A549 (cell line): ENCODE measurements around the gene NALCN. TPM values are rescaled to one million over a fixed set of nuclear protein-coding genes. Genes with fewer than 3 reads are reported as not detected.

Experiments
- ATAC-seq, 2 experiments: fragments of 200-7000 bp in 1 of 2; fragments of >200 bp in 1 of 2; cut with Nextera tagmentation in 1 of 2; cut with Tn5 transposase in 1 of 2; 3 replicates each; pipeline versions ENCODE4 v1.8.0 to v1.9.1; 2018 to 2020; ENCODE audit warnings: mild to moderate bottlenecking in 1 of 2, moderate library complexity in 1 of 2
- CTCF ChIA-PET: fragments of 300-600 bp; sonication (Branson Sonifier 250); formaldehyde crosslinking; extraction: SDS; loops from one replicate; lab custom pipeline; 2021; ENCODE audit warnings: antibody characterized with exemption, inconsistent platforms; lab: Yijun Ruan, JAX
- POLR2A ChIA-PET: fragments of 350-600 bp; formaldehyde crosslinking; extraction: SDS; loops from one replicate; lab custom pipeline; 2021; ENCODE audit warnings: antibody characterized with exemption, inconsistent platforms; lab: Yijun Ruan, JAX
- DNase-seq, 2 experiments: peaks; one replicate each; pipeline versions ENCODE4 v3.0.0 to v3.0.0-alpha.2; 2011 to 2016; ENCODE audit warnings: low read depth in 1 of 2, low spot score in 1 of 2
- FAIRE-seq: peaks from 2 replicates; lab custom pipeline; 2011; peaks lifted over from hg19 to GRCh38; lab: Jason Lieb, UNC
- H3K27ac ChIP-seq, 2 experiments: fragments of >200 bp; sonication (Bioruptor Twin); formaldehyde crosslinking; 3 replicates each; pipeline ENCODE4 v1.5.1; 2016 to 2017
- H3K4me1 ChIP-seq: fragments of >200 bp; sonication (Bioruptor Twin); formaldehyde crosslinking; 3 replicates; pipeline ENCODE4 v1.6.1; 2016
- H3K4me2 ChIP-seq: fragments of >200 bp; sonication (Bioruptor Twin); formaldehyde crosslinking; 3 replicates; pipeline ENCODE4 v1.6.1; 2016
- H3K4me3 ChIP-seq: fragments of >200 bp; sonication (Bioruptor Twin); formaldehyde crosslinking; 3 replicates; pipeline ENCODE4 v1.5.1; 2016
- H3K9me3 ChIP-seq: fragments of >200 bp; sonication (Bioruptor Twin); formaldehyde crosslinking; 3 replicates; pipeline ENCODE4 v1.6.1; 2016
- BCL3 ChIP-seq: fragments of >200 bp; sonication (Bioruptor Twin); formaldehyde crosslinking; IDR thresholded peaks from 3 replicates; pipeline ENCODE4 v1.6.1; 2016
- CTCF ChIP-seq: fragments of >200 bp; sonication (Bioruptor Twin); formaldehyde crosslinking; IDR thresholded peaks from 3 replicates; pipeline ENCODE4 v1.5.1; 2016
- E2F6 ChIP-seq: IDR thresholded peaks from 2 replicates; pipeline ENCODE4 v1.6.1; 2012; ENCODE audit warnings: low read depth, borderline replicate concordance
- EHF ChIP-seq: fragments of 250-450 bp; sonication (Bioruptor Pico); IDR thresholded peaks from 2 replicates; pipeline ENCODE4 v1.5.0; 2020; ENCODE audit warnings: mild to moderate bottlenecking
- HOXB13 ChIP-seq: fragments of 250-450 bp; sonication (Bioruptor Pico); IDR thresholded peaks from 2 replicates; pipeline ENCODE4 v1.5.0; 2020; ENCODE audit warnings: low read depth, mild to moderate bottlenecking, moderate library complexity
- MAFK ChIP-seq: fragments of 450-650 bp; IDR thresholded peaks from 2 replicates; pipeline ENCODE4 v1.6.1; 2014; ENCODE audit not compliant: partially characterized antibody
- MAX ChIP-seq: IDR thresholded peaks from 2 replicates; pipeline ENCODE4 v1.6.1; 2012
- MAZ ChIP-seq: fragments of 150-350 bp; IDR thresholded peaks from 2 replicates; pipeline ENCODE4 v1.6.1; 2014; ENCODE audit warnings: antibody characterized with exemption, low read depth, low read length, borderline replicate concordance
- MYC ChIP-seq: IDR thresholded peaks from 2 replicates; pipeline ENCODE4 v1.6.1; 2012; ENCODE audit warnings: mild to moderate bottlenecking, inconsistent platforms, low read length, improper control_type of control experiment, borderline replicate concordance
- NFE2L2 ChIP-seq: fragments of 150-350 bp; conservative IDR thresholded peaks from 2 replicates; pipeline ENCODE4 v1.6.1; 2014; ENCODE audit warnings: low read length
- NR3C1 ChIP-seq: fragments of >200 bp; sonication (Bioruptor Twin); formaldehyde crosslinking; IDR thresholded peaks from 3 replicates; pipeline ENCODE4 v1.6.1; 2017
- PBX3 ChIP-seq: IDR thresholded peaks from 2 replicates; pipeline ENCODE4 v1.6.1; 2012
- POLR2A ChIP-seq: IDR thresholded peaks from 2 replicates; pipeline ENCODE4 v1.6.1; 2012; ENCODE audit warnings: mild to moderate bottlenecking, low read length
- POLR2AphosphoS2 ChIP-seq: conservative IDR thresholded peaks from 2 replicates; pipeline ENCODE4 v1.6.1; 2012; ENCODE audit warnings: low read length, improper control_type of control experiment, inconsistent platforms
- RAD21 ChIP-seq, 2 experiments: fragments of >200 bp in 1 of 2; sonication (Bioruptor Twin) in 1 of 2; formaldehyde crosslinking in 1 of 2; IDR thresholded peaks in 1 of 2; conservative IDR thresholded peaks in 1 of 2; 2 replicates in 1 of 2; 3 replicates in 1 of 2; pipeline ENCODE4 v1.6.1; 2012 to 2018; ENCODE audit warnings: inconsistent platforms in 1 of 2
- REST ChIP-seq: fragments of 200-600 bp; sonication (generic); IDR thresholded peaks from 2 replicates; pipeline ENCODE4 v1.6.1; 2016; ENCODE audit warnings: antibody characterized with exemption, mild to moderate bottlenecking, moderate library complexity
- ZC3H11A ChIP-seq: fragments of 450-650 bp; IDR thresholded peaks from 2 replicates; pipeline ENCODE4 v1.6.1; 2014; ENCODE audit warnings: antibody characterized with exemption, mild to moderate bottlenecking
- ZNF302 ChIP-seq: fragments of 250-450 bp; sonication (Bioruptor Pico); IDR thresholded peaks from 2 replicates; pipeline ENCODE4 v1.9.0; 2021; ENCODE audit warnings: inconsistent platforms, mild to moderate bottlenecking, moderate library complexity
- WGBS: methylation state at CpG from one replicate; pipeline ENCODE4 v1.1.6; 2017; ENCODE audit errors: missing lambda C conversion rate; 5-methylcytosine and 5-hydroxymethylcytosine counted together
- polyA plus RNA-seq, 4 experiments: library from polyadenylated mRNA; depleted of rRNA in 3 of 4; stranded (reverse); fragments of >200 nt; fragmentation: RNase III in 1 of 4; extraction: RNeasy Plus Mini Kit Qiagen cat#74134 plus additional on column Dnase treatment in 1 of 4; gene quantifications; 2 replicates in 3 of 4; 3 replicates in 1 of 4; pipeline ENCODE4 v1.2.3, GENCODE V29; 2011 to 2017

Gene NALCN
- polyA plus RNA-seq, 2 of the 4 experiments (the other 2 are of a cell fraction): 1.8 to 4.9 TPM

- FAIRE-seq: no peak
- H3K27ac ChIP-seq: no peak overlapping the region
- peak in 1 of 2 experiments; percentile 55; a peak in 3 of 6 replicates for ATAC-seq
- no peak overlapping the region for H3K4me2 ChIP-seq
- ChIA-PET POLR2A (no interaction called here), CTCF (no interaction called here)
- no peaks in the 10 kb centered on the region for H3K4me1 ChIP-seq
- TF ChIP-seq EHF (CRISPR knock-in tag) (no peak), MYC (no peak), MAFK (no peak), RAD21 (conservative IDR thresholded peaks at IDR 0.05 in 1 of 2, IDR thresholded peaks at IDR 0.05 in 1 of 2) (no peak), NR3C1 (no peak), E2F6 (no peak), PBX3 (no peak), REST (no peak), ZC3H11A (no peak), CTCF (no peak), POLR2AphosphoS2 (no peak)
- DNase-seq: no peak
- H3K9me3 ChIP-seq: no peaks in the 10 kb centered on the region
- no peak overlapping the region for H3K4me3 ChIP-seq
Observed at GRCh38 chr13:101433895-101434294, 17.6 kb upstream of the NALCN start.

GRCh38 chr13:101429733-101430132, 13.4 kb upstream of the NALCN start:
- WGBS: 89% methylated on average over 3 of the region's 3 CpGs
- no peaks in the 10 kb centered on the region for H3K4me1 ChIP-seq
- no peak overlapping the region for H3K4me3 ChIP-seq
- no peak for FAIRE-seq
- CTCF ChIA-PET: no interaction called here
- TF ChIP-seq MAX (no peak), POLR2A (no peak), REST (no peak), NFE2L2 (peak; percentile 23; the same call in 1 of the 2 replicates), MAZ (no peak), BCL3 (no peak), HOXB13 (CRISPR knock-in tag) (no peak), ZNF302 (no peak)
- TF ChIP-seq, all 56 proteins: peak for 1
- Histone ChIP-seq H3K27ac (no peak overlapping the region), H3K4me2 (no peak overlapping the region), H3K9me3 (no peaks in the 10 kb centered on the region)
- ATAC-seq (no peak), DNase-seq (no peak)
- POLR2A ChIA-PET: no interaction called here
